SH-SY5Y (cell line): ENCODE measurements around the gene ZNF654.

Experiments used
- GATA2 ChIP-seq: IDR thresholded peaks from 2 replicates; pipeline ENCODE4 v1.6.1; 2011; ENCODE audit warnings: mild to moderate bottlenecking, low read depth, low read length
- GATA3 ChIP-seq: IDR thresholded peaks from 2 replicates; pipeline ENCODE4 v1.6.1; 2011; ENCODE audit warnings: low read depth, mild to moderate bottlenecking, low read length, moderate library complexity

GRCh38 chr3:88148651-88149050 is 89.6 kb downstream of the ZNF654 start:
- TF ChIP-seq GATA3 (no peak), GATA2 (no peak)
